DMS 273 (cell line): Measurements from ENCODE around the gene EEF2KMT.
"Not testable (repeated sequence)": the region's sequence is repeated elsewhere in the genome, so short reads cannot be mapped to it uniquely, and the experiment has no call there.

Experiments
- DNase-seq: peaks from one replicate; lab custom pipeline; 2025; ENCODE audit not compliant: unreplicated experiment; lab: John Stamatoyannopoulos, UW

Gene EEF2KMT

GRCh38 chr16:5096437-5097060, 1.0 kb downstream of the EEF2KMT start:
- not testable (repeated sequence) for DNase-seq

DNA sequence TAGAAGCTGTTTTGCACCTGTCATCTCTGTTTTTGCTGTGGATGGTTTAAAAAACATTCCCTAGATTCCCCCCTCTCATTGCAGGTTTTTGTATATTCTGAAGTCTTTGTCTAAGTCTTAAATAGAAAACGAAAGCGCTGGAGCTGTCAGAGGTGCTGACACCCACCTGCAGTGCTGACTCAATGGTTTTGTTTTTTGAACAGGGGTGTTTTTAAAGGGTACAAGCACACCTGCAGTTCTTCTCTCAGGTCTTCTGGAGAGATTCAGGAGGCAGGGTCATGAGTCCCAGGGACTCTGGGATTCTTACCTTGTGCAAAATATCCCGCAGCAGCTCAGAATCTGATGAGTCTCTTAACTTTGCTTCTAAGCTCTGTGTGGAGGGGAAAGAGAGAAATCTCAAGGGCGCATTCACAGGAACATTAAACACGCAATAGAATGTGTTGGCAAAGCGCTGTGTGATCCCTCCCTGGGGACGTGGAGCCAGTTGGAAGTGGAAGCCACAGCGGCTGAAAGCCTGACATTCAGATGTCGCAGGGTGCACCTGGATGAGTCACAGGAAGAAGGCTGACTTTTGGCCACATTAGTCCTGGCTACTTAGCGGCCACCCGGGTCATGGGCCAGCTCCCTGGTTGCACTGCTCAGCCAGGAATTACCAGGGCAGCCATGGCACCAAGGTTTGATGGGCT, 2.3 kb downstream of the EEF2KMT start:
- DNase-seq = not testable (repeated sequence)

DNA sequence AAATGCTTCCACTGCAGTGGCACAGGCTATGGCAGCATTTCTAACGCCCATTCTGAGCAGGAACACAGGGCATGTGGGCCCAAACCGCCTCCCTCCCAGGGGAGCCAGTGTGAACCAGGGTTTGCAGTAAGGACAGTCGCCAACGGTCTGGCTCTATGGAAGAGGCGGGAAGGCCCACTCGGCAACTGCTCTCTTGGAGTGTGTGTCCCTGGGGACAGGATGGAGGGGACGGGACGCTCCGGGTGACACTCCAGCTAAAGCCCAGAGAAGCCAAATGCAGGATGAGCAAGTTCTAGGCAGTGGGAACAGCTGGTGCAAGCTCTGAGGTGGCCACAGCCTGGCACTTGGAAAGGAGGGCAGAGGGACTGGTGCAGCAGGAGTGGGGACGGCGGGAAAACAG, 3.8 kb downstream of the EEF2KMT start:
- not testable (repeated sequence) for DNase-seq

GRCh38 chr16:5093081-5093480, 4.5 kb downstream of the EEF2KMT start:
- not testable (repeated sequence) for DNase-seq

DNA sequence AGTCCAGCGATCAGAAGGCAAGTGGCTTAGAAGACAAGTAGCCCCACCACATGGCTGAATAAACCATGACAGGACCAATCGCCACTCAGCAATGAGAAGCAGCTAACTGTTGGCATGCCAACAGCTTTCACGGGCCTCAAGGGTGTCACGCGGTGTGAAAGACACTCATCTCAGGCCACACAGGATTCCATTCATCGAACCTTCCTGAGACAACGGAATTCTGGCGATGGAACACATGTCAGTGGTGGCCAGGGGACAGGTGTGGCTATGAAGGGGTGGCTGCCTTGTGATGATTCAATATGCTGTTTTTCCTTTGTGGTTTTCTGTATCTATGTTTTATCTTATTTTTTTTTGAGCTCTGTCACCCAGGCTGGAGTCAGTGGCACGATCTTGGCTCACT, 7.0 kb downstream of the EEF2KMT start:
- DNase-seq = not testable (repeated sequence)

DNA sequence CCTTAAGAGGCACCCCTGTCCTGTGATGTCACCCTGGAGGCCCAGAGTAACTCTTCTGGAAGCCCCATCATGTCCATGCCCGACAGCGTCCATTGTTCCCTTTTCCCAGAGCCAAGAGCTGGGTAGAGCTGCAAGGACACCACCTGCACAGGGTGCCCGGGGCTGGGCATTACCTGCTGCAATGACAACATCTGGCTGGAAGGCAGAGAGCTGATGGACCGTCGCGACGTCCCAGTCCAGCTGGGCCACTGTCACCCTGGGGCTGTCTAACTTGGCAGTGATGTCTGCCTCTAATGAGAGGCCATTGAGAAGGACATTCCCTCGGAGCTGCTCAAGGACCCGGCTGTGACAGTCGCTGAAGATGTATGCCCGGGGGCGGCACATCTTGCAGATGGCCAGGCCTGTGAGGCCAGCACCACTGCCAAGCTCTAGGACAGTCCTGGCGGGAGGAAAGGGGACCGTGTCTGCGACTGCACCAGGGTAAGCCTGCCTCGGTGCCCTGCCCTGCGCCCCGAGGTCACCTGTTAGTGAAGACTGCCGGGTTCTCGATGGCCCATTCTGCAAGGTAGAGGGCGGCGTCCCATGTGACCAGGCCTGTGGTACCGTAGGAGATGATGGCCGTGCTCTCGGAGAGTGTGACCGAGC, 7.6 kb downstream of the EEF2KMT start:
- not testable (repeated sequence) for DNase-seq

DNA sequence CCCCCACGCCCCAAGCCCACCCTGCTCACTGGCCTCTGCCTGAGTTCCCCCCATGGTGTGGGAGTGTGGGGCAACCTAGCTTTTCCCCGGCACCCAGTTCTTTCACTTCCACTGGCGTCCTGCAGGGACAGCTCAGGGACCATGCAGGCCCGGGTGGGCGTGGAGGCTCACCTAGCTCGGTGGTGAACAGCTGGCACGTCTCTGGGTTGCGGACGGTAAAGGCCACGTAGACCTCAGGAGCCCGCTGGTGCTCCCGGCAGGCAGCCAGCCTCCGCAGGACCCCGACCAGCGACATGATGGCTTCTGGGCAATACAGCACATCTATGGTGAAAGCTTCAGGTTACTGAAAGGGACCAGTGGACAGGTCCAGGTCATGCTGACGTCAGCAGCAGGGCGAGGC, 8.7 kb downstream of the EEF2KMT start:
- DNase-seq = not testable (repeated sequence)

- DNase-seq = not testable (repeated sequence)
These were observed 9.4 kb downstream of the EEF2KMT start for GRCh38 chr16:5088086-5088790.

GRCh38 chr16:5085716-5086115, 11.9 kb downstream of the EEF2KMT start:
- not testable (repeated sequence) for DNase-seq

GRCh38 chr16:5084802-5085201, 12.8 kb downstream of the EEF2KMT start:
- DNase-seq = peak; percentile 78

DNA sequence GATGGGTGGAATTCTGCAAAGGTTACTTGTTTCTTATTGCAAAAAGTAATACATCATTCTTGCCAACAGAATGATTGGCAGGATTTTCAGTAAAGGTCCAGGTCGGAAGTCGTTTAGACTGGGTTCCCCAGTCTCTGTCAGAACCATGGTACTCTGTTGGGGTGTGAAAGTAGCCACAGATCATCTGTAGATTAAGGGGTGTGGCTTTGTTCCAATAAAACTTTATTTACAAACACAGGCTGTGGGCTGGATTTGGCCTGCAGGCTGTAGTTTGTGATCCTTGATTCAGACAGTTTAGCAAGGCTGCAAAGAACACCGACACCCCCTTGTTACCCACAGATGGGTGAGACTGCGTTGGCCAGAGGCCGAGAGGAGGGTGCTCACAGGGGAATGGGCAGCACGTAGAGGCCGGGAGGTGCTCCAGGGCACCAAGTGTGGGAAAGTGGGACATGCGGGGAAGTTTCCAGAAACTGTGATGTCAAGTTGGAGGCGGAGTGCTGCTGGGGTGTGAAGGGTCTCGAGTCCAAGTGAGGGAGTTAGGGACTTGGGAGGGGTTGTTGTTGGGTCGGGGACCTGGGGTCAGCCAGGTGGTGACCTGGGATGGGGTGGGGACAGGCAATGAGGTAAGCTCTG, 13.4 kb downstream of the EEF2KMT start:
- DNase-seq = not testable (repeated sequence)

DNA sequence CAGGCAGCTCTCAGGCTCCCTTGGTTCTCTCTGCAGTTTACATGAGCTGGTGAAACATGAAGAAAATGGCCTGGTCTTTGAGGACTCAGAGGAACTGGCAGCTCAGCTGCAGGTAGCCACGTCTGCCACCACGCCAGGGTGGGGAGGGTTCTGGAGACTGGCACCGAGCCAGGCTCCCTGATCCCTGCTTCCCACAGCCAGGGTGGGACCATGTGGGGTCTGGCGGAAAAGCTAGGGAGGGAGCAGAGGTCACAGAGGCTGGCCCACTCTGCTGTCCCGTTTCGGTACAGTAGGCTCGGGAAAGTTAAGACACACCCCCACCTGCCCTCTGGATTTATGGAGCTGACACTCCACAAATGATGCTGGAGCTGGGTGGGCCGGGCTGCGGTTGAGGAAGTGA, 13.9 kb downstream of the EEF2KMT start:
- not testable (repeated sequence) for DNase-seq

- DNase-seq = not testable (repeated sequence)
These were observed 16.6 kb downstream of the EEF2KMT start for GRCh38 chr16:5080996-5081395.

DNA sequence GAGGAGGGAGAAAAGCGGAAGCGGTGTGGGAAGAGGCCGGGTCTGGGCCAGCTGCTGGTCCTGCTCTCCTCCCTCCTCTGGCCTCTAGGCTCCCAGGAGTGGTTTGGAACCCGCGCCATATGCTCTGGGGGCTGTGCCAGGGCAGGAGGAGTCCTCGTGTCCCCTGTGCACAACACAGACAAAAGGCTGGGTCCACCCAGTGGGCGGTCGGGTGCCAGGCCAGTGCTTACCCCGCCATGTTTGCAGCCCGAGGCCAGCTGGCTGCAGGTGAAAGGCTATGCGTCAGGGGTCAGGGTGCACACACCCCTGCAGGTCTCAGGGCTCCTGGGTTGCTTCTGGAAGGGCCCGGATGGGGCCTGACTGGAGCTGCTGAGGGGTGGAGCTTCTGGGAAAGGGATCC, 17.1 kb downstream of the EEF2KMT start:
- peak; percentile 61 for DNase-seq

GRCh38 chr16:5078626-5079025, 19.0 kb downstream of the EEF2KMT start:
- DNase-seq = no peak

GRCh38 chr16:5077304-5077703, 20.3 kb downstream of the EEF2KMT start:
- DNase-seq = no peak

DNA sequence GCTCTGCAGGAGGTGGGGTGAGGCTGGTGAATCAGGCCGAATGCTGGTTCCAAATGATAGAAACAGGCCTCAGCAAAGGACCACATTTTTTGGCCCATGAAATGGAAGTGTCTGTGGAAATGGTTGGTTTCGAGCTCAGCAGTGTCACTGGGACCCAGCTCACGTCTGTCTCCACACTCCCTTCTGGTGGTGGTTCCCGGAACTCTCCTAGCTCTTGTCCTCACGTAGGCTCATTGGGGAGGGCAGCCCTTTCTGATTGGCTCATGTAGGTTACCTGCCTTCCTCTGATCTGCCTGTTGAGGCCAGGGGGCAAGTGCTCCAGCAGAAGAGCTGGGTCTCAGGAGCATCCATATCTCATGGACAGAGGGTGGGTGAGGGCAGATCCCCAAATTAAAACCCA, 22.0 kb downstream of the EEF2KMT start:
- DNase-seq = no peak

DNA sequence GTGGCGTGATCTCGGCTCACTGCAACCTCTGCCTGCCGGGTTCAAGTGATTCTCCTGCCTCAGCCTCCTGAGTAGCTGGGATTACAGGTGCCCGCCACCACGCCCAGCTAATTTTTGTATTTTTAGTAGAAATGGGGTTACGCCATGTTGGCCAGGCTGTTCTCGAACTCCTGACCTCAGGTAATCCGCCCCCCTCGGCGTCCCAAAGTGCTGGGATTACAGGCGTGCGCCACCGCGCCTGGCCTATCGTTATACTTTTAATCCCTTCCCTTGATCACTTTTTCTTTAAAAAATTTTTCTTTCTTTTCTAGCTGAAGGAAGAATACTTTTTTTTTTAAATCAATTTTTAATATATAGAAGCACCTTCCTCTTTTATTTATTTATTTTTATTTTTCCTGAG, 23.8 kb downstream of the EEF2KMT start:
- not testable (repeated sequence) for DNase-seq

DNA sequence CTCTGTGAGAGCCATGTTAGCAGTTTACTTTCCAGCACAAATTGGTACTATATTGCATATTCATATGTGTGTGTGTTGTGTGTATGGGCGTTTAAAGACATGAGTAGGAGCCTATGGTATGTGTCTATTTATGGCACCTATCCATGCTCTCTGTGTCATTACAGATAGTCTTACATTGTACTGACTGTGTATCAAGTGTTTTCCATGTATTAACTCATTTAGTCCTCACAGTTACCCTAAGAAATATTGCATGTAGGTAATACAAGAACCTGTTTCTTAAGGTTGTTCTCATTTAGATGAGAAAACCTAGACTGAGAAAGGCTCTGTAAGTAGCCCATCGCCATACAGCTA, 24.3 kb downstream of the EEF2KMT start:
- DNase-seq = no peak

DNA sequence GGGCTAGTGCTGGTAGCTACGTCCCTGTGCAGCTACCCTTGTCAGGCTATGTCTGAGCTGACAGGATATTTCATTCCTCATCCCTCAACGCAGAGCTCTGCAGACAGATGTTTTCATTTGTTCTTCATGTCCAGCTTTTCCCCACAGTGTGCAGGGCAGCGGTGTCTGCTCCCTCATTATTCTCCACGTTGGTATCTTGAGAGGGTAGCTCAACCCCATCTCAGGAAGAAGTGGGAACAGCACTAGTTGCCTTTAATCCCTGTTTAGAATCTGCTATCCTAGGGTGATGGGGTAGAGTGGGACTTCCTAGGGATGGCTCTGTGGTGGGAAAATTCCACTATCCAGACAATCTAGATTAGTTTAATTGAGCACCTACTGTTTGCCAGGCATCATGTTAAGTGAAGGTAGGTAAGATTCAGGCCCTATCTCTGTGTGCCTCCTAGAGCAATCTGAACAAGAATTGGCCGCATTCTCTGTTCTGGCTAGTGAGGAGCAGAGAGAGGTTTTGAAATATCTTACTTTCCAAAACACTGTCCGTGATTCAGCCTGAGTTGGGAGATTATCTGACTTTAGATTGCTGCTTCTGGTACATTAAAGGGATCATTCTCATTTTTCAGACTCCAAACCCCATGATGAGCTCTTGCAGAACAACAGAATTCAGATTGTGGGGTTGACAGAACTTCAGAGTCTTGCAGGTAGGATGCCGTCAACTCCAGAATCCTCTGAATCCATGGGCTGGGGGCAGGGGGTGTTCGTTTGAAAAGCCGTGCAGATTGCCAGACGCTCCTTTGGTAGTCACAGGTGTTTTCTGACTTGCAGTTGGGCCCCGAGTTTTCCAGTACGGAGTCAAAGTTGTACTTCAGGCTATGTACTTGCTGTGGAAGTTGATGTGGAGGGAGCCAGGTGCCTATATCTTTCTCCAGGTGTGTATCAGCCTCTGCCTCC, 25.0 kb downstream of the EEF2KMT start:
- DNase-seq = no peak
